ENCODE data around the gene PTCD1. TPM values are rescaled to one million over a fixed set of nuclear protein-coding genes. Genes with fewer than 3 reads are reported as not detected.
"Not testable (repeated sequence)": the region's sequence is repeated elsewhere in the genome, so short reads cannot be mapped to it uniquely, and the experiment has no call there.

Gene PTCD1
- total RNA-seq, 4 donors from 2014 or later = 8.3 to 9.1 (median 8.6) TPM

DNA sequence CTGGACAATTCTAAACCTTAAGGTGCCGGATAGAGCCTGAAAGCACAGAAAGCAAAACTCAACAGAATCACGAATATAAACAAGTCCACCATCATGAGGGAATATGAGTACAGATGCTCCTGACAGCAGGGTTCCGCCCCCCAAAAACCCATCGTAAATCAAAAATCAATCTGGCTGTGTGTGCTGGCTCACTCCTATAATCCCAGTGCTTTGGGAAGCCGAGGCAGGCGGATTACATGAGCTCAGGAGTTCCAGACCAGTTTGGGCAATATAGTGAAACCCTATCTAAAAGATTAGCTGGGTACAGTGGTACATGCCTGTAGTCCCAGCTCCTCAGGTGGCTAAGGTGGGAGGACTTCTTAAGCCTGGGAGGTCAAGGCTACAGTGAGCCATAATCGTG lies 17.6 kb downstream of the PTCD1 start:
- no peaks in the 10 kb centered on the region for H3K9me3 ChIP-seq
- TF ChIP-seq, protein P1, sequence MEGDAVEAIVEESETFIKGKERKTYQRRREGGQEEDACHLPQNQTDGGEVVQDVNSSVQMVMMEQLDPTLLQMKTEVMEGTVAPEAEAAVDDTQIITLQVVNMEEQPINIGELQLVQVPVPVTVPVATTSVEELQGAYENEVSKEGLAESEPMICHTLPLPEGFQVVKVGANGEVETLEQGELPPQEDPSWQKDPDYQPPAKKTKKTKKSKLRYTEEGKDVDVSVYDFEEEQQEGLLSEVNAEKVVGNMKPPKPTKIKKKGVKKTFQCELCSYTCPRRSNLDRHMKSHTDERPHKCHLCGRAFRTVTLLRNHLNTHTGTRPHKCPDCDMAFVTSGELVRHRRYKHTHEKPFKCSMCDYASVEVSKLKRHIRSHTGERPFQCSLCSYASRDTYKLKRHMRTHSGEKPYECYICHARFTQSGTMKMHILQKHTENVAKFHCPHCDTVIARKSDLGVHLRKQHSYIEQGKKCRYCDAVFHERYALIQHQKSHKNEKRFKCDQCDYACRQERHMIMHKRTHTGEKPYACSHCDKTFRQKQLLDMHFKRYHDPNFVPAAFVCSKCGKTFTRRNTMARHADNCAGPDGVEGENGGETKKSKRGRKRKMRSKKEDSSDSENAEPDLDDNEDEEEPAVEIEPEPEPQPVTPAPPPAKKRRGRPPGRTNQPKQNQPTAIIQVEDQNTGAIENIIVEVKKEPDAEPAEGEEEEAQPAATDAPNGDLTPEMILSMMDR (IDR thresholded peaks at IDR 0.05) = no peak
- no peak for TF ChIP-seq POLR2A (IDR thresholded peaks at IDR 0.05)
- no peaks in the 10 kb centered on the region for H3K4me1 ChIP-seq
- H3K27ac ChIP-seq = no peak overlapping the region
- DNase-seq = no peak
- no peaks in the 10 kb centered on the region for H3K27me3 ChIP-seq
- H3K4me3 ChIP-seq = no peak overlapping the region
- H3K36me3 ChIP-seq = peaks cover 0 to 79% (median 1%) of the 10 kb centered on the region in 3 donors

DNA sequence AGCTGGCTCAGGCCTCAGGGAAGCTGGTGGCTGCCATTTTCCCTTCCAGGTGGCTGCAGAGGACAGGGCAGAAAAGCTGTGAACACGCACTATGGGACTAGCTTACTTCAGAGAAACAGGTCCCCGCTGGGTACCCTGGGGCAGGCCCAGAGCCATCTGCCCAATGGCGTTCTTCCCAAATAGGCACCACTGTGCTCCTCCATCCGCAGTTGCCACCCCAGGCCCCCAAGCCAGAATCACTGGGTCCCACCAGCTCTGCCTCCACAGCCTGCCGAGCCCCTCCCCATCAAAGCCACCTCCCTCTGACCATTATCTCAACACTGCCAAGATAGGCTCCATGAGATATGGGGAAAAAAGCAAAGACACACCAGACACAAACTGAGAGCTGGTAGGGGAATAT lies 18.4 kb downstream of the PTCD1 start:
- Histone ChIP-seq H3K4me3 (no peak overlapping the region), H3K27me3 (no peaks in the 10 kb centered on the region), H3K4me1 (no peaks in the 10 kb centered on the region), H3K9me3 (no peaks in the 10 kb centered on the region), H3K36me3 (peaks cover 0 to 79% (median 4%) of the 10 kb centered on the region in 3 donors), H3K27ac (no peak overlapping the region)
- DNase-seq = no peak
- no peak for TF ChIP-seq POLR2A (IDR thresholded peaks at IDR 0.05)
- TF ChIP-seq, protein P1 (IDR thresholded peaks at IDR 0.05) = no peak

DNA sequence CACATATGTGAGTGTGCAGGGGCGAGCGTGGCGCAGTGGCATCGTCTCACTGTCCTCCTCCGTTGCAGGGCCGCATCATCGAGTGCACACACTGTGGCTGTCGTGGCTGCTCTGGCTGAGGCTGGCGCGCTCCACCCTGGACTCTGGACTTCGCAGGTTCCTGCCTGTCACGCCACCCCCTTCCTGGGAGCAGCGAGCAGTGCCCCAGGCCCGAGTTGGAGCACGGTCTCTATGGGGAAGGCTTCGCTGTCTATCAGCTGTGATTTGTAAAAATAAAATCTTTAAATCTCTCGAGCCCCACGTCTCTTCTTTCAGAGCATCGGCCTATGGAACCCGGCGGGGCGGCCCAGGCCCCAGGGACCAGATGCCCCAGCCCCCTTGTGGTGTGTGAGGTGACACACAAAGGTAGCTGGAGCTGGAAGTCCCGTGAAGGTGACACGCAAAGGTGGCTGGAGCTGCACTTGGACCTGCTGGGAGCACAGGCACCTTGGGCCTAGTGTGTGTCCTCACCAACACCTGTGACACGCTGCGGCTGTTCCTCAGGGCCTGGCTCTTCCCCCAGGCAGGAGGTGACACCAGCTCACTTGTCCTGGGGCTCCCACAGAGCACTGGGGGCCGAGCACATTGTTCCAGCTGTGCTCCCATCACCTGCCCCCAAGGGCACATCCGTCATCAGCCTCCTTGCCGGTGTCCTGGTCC lies 19.1 kb downstream of the PTCD1 start:
- no peak overlapping the region for H3K4me3 ChIP-seq
- H3K27ac ChIP-seq = no peak overlapping the region
- H3K36me3 ChIP-seq = peaks cover 0 to 79% (median 4%) of the 10 kb centered on the region in 3 donors
- no peak for DNase-seq
- H3K27me3 ChIP-seq = no peaks in the 10 kb centered on the region
- TF ChIP-seq POLR2A (IDR thresholded peaks at IDR 0.05) = no peak
- TF ChIP-seq, protein P1 (IDR thresholded peaks at IDR 0.05) = no peak
- H3K9me3 ChIP-seq = no peaks in the 10 kb centered on the region
- H3K4me1 ChIP-seq = no peaks in the 10 kb centered on the region

DNA sequence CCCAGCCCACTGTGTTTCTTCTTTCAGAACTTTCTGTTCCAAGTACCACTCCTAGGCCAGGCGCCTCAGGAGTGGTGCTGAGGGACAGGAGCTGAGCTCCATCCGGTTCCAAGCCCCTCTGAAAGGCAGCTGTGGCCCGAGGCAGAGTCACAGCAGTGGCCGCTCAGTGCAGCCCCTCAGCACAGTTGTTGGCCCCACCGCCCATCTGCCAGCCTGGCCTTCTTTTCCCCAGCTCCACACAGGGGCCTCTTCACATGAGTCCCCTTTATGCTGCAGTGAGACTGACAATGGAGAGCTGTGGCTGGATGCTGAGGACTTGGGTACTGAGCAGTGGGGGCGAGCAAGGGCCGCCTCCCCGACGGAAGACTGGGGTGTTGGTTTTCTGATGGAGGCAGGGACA lies 20.3 kb downstream of the PTCD1 start:
- H3K36me3 ChIP-seq = peaks cover 0 to 79% (median 4%) of the 10 kb centered on the region in 3 donors
- no peak for DNase-seq
- TF ChIP-seq POLR2A (IDR thresholded peaks at IDR 0.05) = no peak
- TF ChIP-seq, protein P1 (IDR thresholded peaks at IDR 0.05) = no peak

DNA sequence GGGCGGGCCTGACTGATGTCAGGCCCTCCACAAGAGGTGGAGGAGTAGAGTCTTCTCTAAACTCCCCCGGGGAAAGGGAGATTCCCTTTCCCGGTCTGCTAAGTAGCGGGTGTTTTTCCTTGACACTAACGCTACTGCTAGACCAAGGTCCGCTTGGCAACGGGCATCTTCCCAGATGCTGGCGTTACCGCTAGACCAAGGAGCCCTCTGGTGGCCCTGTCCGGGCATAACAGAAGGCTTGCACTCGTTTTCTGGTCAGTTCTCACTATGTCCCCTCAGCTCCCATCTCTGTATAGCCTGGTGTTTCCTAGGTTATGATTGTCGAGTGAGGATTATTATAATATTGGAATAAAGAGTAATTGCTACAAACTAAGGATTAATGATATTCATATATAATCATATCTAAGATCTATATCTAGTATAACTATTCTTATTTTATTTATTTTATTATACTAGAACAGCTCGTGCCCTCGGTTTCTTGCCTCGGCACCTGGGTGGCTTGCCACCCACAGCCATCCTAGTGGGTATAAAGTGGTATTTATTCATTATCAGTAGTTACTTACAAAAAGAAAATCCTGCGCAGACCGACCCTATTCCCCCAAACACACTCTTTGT lies 23.0 kb downstream of the PTCD1 start:
- not testable (repeated sequence) for H3K4me3 ChIP-seq, H3K4me1 ChIP-seq, H3K27me3 ChIP-seq, H3K9me3 ChIP-seq
- H3K27ac ChIP-seq = peak overlapping the region in 1 of 4 donors; percentile 39
- DNase-seq = peak; percentile 35 to 83 (median 76)
- TF ChIP-seq, protein P1 (IDR thresholded peaks at IDR 0.05) = peak in 5 of 6 experiments; percentile 25 to 84 (median 76)
- H3K36me3 ChIP-seq = peaks cover 3 to 97% (median 4%) of the 10 kb centered on the region in 3 donors

More for the DNA sequence above, 20.3 kb downstream of the PTCD1 start:
- Histone ChIP-seq H3K27ac (no peak overlapping the region), H3K4me1 (no peaks in the 10 kb centered on the region), H3K9me3 (no peaks in the 10 kb centered on the region), H3K4me3 (no peak overlapping the region), H3K27me3 (no peaks in the 10 kb centered on the region)

Data from Peyer's patch (tissue), 4 donors.